ENCODE results near the gene MAT1A.
"Not testable (repeated sequence)": the region's sequence is repeated elsewhere in the genome, so short reads cannot be mapped to it uniquely, and the experiment has no call there.

The MAT1A gene

DNA sequence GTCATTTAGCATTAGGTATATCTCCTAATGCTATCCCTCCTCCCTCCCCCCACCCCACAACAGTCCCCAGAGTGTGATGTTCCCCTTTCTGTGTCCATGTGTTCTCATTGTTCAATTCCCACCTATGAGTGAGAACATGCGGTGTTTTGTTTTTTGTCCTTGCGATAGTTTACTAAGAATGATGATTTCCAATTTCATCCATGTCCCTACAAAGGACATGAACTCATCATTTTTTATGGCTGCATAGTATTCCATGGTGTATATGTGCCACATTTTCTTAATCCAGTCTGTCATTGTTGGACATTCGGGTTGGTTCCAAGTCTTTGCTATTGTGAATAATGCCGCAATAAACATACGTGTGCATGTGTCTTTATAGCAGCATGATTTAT is 66.4 kb downstream of the MAT1A start:
- DNase-seq (ENCODE audit: low read depth in 2 of 2), result not testable (repeated sequence)
